ENCODE results near the gene SERGEF.

The SERGEF gene

DNA sequence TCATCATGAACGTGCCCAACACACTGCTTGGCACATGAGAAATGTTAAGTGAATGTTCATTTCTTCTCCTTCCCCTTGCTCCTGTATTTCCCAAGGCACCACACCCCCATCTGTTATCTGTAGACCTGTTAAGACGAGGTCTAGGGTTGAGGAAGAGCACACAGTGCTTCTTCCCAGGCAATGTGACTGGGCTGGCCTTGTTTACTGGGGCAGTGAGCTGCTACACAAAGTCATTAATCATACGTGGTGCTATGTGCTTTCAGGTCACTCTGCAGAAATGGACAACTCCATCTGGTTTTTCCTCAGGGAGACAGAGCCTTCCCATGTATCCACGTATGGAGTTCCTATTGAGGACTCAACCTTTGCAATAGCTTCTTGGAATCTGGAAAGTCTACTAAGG is 159.6 kb downstream of the SERGEF start:
- H3K4me3 ChIP-seq (ENCODE audit: low read length), result no peak overlapping the region
- no peaks in the 10 kb centered on the region for H3K36me3 ChIP-seq (replicated peaks; ENCODE audit: insufficient read depth, low read length)
- no peaks in the 10 kb centered on the region for H3K9me2 ChIP-seq (replicated peaks; ENCODE audit: insufficient read depth, low read length)
- H3K9me3 ChIP-seq (replicated peaks; ENCODE audit: insufficient read depth, low read length), result no peaks in the 10 kb centered on the region
- H3K27me3 ChIP-seq (replicated peaks; ENCODE audit: insufficient read depth, low read length), result no peaks in the 10 kb centered on the region
- no peaks in the 10 kb centered on the region for H4K20me1 ChIP-seq (ENCODE audit: insufficient read depth, low read length)
- H3K27ac ChIP-seq (ENCODE audit: low read length), result no peak overlapping the region
- H3K4me2 ChIP-seq (ENCODE audit: low read depth, low read length), result no peak overlapping the region
- no peaks in the 10 kb centered on the region for H3K79me2 ChIP-seq (ENCODE audit: low read length)
- H3K4me1 ChIP-seq (ENCODE audit: low read length), result no peaks in the 10 kb centered on the region
- H3F3A ChIP-seq (ENCODE audit: insufficient read depth, low read length), result no peaks in the 10 kb centered on the region
- no peak for DNase-seq
- no peak overlapping the region for H2AFZ ChIP-seq (ENCODE audit: low read length)
- no peak for TF ChIP-seq EZH2 (optimal IDR thresholded peaks at IDR 0.05; ENCODE audit: low read depth, low read length)
- no peak overlapping the region for H3K9ac ChIP-seq (ENCODE audit: low read length)

DNA sequence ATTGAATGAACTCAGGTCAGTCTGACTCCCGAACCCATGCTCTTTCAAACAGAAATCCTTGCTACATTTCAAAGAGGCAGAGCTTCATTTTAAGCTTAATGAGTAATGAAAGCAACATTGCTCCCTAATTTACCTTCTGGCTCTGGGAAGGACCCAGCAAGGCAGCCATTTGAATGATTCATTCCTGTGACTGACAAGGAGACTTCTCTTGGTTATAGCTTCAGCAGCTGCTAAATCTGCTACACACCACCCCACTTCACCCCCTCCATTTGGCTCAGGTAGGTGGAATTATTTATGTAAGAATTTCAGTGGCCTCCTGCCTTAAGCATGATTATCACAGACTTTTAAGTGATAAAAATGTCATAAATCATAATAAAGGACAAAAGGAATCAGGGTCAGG is 160.6 kb downstream of the SERGEF start:
- Histone ChIP-seq H3K9me2 (replicated peaks; ENCODE audit: insufficient read depth, low read length) (no peaks in the 10 kb centered on the region), H3K4me1 (ENCODE audit: low read length) (no peaks in the 10 kb centered on the region), H3K9ac (ENCODE audit: low read length) (no peak overlapping the region), H3K36me3 (replicated peaks; ENCODE audit: insufficient read depth, low read length) (no peaks in the 10 kb centered on the region), H4K20me1 (ENCODE audit: insufficient read depth, low read length) (no peaks in the 10 kb centered on the region), H3K27me3 (replicated peaks; ENCODE audit: insufficient read depth, low read length) (no peaks in the 10 kb centered on the region), H2AFZ (ENCODE audit: low read length) (no peak overlapping the region), H3K79me2 (ENCODE audit: low read length) (no peaks in the 10 kb centered on the region), H3K27ac (ENCODE audit: low read length) (no peak overlapping the region), H3K9me3 (replicated peaks; ENCODE audit: insufficient read depth, low read length) (no peaks in the 10 kb centered on the region), H3K4me2 (ENCODE audit: low read depth, low read length) (no peak overlapping the region), H3K4me3 (ENCODE audit: low read length) (no peak overlapping the region), H3F3A (ENCODE audit: insufficient read depth, low read length) (no peaks in the 10 kb centered on the region)
- no peak for DNase-seq
- TF ChIP-seq, protein P1, sequence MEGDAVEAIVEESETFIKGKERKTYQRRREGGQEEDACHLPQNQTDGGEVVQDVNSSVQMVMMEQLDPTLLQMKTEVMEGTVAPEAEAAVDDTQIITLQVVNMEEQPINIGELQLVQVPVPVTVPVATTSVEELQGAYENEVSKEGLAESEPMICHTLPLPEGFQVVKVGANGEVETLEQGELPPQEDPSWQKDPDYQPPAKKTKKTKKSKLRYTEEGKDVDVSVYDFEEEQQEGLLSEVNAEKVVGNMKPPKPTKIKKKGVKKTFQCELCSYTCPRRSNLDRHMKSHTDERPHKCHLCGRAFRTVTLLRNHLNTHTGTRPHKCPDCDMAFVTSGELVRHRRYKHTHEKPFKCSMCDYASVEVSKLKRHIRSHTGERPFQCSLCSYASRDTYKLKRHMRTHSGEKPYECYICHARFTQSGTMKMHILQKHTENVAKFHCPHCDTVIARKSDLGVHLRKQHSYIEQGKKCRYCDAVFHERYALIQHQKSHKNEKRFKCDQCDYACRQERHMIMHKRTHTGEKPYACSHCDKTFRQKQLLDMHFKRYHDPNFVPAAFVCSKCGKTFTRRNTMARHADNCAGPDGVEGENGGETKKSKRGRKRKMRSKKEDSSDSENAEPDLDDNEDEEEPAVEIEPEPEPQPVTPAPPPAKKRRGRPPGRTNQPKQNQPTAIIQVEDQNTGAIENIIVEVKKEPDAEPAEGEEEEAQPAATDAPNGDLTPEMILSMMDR (IDR thresholded peaks at IDR 0.05; ENCODE audit: low read length), result no peak
- TF ChIP-seq EZH2 (optimal IDR thresholded peaks at IDR 0.05; ENCODE audit: low read depth, low read length) (no peak), EZH2phosphoT487 (IDR thresholded peaks at IDR 0.05; ENCODE audit: low read length) (no peak)

DNA sequence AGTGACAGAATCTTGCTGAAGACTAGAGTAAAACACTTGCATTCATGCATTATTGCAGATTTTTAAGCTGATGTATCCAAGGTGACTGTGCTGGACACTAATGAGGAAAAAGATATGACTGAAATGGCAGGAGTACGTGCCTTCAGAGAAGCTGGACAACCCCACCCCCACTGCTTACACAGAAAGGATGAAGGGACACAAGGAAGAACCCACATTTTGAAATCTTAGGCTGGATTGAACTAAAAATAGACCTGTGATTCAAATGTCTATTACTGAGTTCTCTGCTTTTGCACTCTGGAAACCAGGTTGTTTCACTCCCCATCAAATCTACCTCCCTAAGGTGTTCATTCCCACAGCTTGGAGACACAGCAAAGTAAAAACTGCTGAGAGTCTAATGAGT is 161.2 kb downstream of the SERGEF start:
- no peak overlapping the region for H3K27ac ChIP-seq (ENCODE audit: low read length)
- no peak overlapping the region for H2AFZ ChIP-seq (ENCODE audit: low read length)
- H3K79me2 ChIP-seq (ENCODE audit: low read length), result no peaks in the 10 kb centered on the region
- H3F3A ChIP-seq (ENCODE audit: insufficient read depth, low read length), result no peaks in the 10 kb centered on the region
- no peak overlapping the region for H3K9ac ChIP-seq (ENCODE audit: low read length)
- DNase-seq, result no peak
- no peaks in the 10 kb centered on the region for H3K36me3 ChIP-seq (replicated peaks; ENCODE audit: insufficient read depth, low read length)
- no peaks in the 10 kb centered on the region for H3K9me3 ChIP-seq (replicated peaks; ENCODE audit: insufficient read depth, low read length)
- no peaks in the 10 kb centered on the region for H3K27me3 ChIP-seq (replicated peaks; ENCODE audit: insufficient read depth, low read length)
- no peaks in the 10 kb centered on the region for H4K20me1 ChIP-seq (ENCODE audit: insufficient read depth, low read length)
- no peak overlapping the region for H3K4me3 ChIP-seq (ENCODE audit: low read length)
- H3K4me1 ChIP-seq (ENCODE audit: low read length), result no peaks in the 10 kb centered on the region
- H3K9me2 ChIP-seq (replicated peaks; ENCODE audit: insufficient read depth, low read length), result no peaks in the 10 kb centered on the region
- no peak overlapping the region for H3K4me2 ChIP-seq (ENCODE audit: low read depth, low read length)
- TF ChIP-seq EZH2phosphoT487 (IDR thresholded peaks at IDR 0.05; ENCODE audit: low read length) (no peak), EZH2 (optimal IDR thresholded peaks at IDR 0.05; ENCODE audit: low read depth, low read length) (no peak)
- TF ChIP-seq, protein P1 (IDR thresholded peaks at IDR 0.05; ENCODE audit: low read length), result no peak

DNA sequence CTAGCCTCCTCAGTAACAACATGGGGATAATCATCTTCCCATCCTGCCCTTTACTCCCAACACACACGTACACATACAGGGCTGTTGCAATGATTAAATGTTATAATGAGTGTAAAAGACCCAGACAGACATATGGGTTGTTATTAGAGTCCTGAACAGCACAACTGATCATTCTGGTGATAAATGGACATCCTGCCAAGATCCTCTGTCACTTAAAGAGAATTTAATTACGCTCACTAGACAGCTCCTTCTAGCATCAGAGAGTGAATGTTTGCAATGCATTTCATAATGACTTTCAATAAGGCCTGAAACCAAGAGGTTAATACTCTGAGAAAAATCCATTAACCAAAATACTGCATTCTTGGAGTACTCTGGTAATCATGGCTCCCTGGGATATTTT is 162.5 kb downstream of the SERGEF start:
- TF ChIP-seq EZH2 (optimal IDR thresholded peaks at IDR 0.05; ENCODE audit: low read depth, low read length), result no peak
- TF ChIP-seq, protein P1 (IDR thresholded peaks at IDR 0.05; ENCODE audit: low read length), result no peak
- TF ChIP-seq EZH2phosphoT487 (IDR thresholded peaks at IDR 0.05; ENCODE audit: low read length), result no peak
- Histone ChIP-seq H3K9ac (ENCODE audit: low read length) (no peak overlapping the region), H3K4me2 (ENCODE audit: low read depth, low read length) (no peak overlapping the region), H3K4me3 (ENCODE audit: low read length) (no peak overlapping the region), H3K9me3 (replicated peaks; ENCODE audit: insufficient read depth, low read length) (no peaks in the 10 kb centered on the region), H3K27ac (ENCODE audit: low read length) (no peak overlapping the region), H3K27me3 (replicated peaks; ENCODE audit: insufficient read depth, low read length) (no peaks in the 10 kb centered on the region), H2AFZ (ENCODE audit: low read length) (no peak overlapping the region), H3K4me1 (ENCODE audit: low read length) (no peaks in the 10 kb centered on the region), H3K79me2 (ENCODE audit: low read length) (no peaks in the 10 kb centered on the region), H3K36me3 (replicated peaks; ENCODE audit: insufficient read depth, low read length) (no peaks in the 10 kb centered on the region), H4K20me1 (ENCODE audit: insufficient read depth, low read length) (no peaks in the 10 kb centered on the region), H3F3A (ENCODE audit: insufficient read depth, low read length) (no peaks in the 10 kb centered on the region), H3K9me2 (replicated peaks; ENCODE audit: insufficient read depth, low read length) (no peaks in the 10 kb centered on the region)
- no peak for DNase-seq
